Cortex of kidney (tissue), 1 donor: ENCODE measurements around the gene APOBEC3C.
"Not testable (repeated sequence)": the region's sequence is repeated elsewhere in the genome, so short reads cannot be mapped to it uniquely, and the experiment has no call there.

Experiments
- DNase-seq: peaks from one replicate; lab custom pipeline; 2025; lab: John Stamatoyannopoulos, UW

The APOBEC3C gene

GRCh38 chr22:39021552-39022250, 7.6 kb downstream of the APOBEC3C start:
- DNase-seq = no peak

- no peak for DNase-seq
Observed at GRCh38 chr22:39024519-39025308, 10.7 kb downstream of the APOBEC3C start.

- DNase-seq = no peak
Observed at GRCh38 chr22:39026509-39027150, 12.6 kb downstream of the APOBEC3C start.

GRCh38 chr22:39027717-39028116, 13.7 kb downstream of the APOBEC3C start:
- DNase-seq = no peak

- DNase-seq = no peak
Observed at GRCh38 chr22:39028281-39028680, 14.2 kb downstream of the APOBEC3C start.

GRCh38 chr22:39029227-39029626, 15.2 kb downstream of the APOBEC3C start:
- DNase-seq = no peak

- DNase-seq = no peak
Observed at GRCh38 chr22:39030705-39031104, 16.6 kb downstream of the APOBEC3C start.

GRCh38 chr22:39031434-39032295, 17.6 kb downstream of the APOBEC3C start:
- not testable (repeated sequence) for DNase-seq

GRCh38 chr22:39037071-39037470, 23.0 kb downstream of the APOBEC3C start:
- not testable (repeated sequence) for DNase-seq

- no peak for DNase-seq
Observed at GRCh38 chr22:39039306-39040126, 25.5 kb downstream of the APOBEC3C start.

GRCh38 chr22:39040155-39040537, 26.1 kb downstream of the APOBEC3C start:
- DNase-seq = not testable (repeated sequence)

- not testable (repeated sequence) for DNase-seq
Observed at GRCh38 chr22:39040538-39041296, 26.7 kb downstream of the APOBEC3C start, which contains the start of gene APOBEC3F. Gene APOBEC3F, plus strand, starts transcription at chr22:39040864. Its CDS starts 97 bp downstream, at chr22:39040961.

GRCh38 chr22:39041908-39042307, 27.9 kb downstream of the APOBEC3C start:
- DNase-seq = no peak

- DNase-seq = not testable (repeated sequence)
Observed at GRCh38 chr22:39043063-39043462, 29.0 kb downstream of the APOBEC3C start.

- DNase-seq = not testable (repeated sequence)
Observed at GRCh38 chr22:39045136-39045535, 31.1 kb downstream of the APOBEC3C start.

- DNase-seq = not testable (repeated sequence)
Observed at GRCh38 chr22:39049486-39049885, 35.4 kb downstream of the APOBEC3C start.

GRCh38 chr22:39051844-39052495, 37.9 kb downstream of the APOBEC3C start:
- DNase-seq = not testable (repeated sequence)

- DNase-seq = no peak
Observed at GRCh38 chr22:39055658-39056057, 41.6 kb downstream of the APOBEC3C start.

- DNase-seq = not testable (repeated sequence)
Observed at GRCh38 chr22:39061290-39061689, 47.2 kb downstream of the APOBEC3C start.
